Neuronal stem cell (in vitro differentiated cells): ENCODE measurements around the gene HOXA5.

Experiments used
- DNase-seq: peaks from one replicate; pipeline ENCODE4 v3.0.0-alpha.2; 2013; ENCODE audit warnings: low spot score
- H2AFZ ChIP-seq: one replicate; pipeline ENCODE4 v1.6.1; 2013; ENCODE audit warnings: mild to moderate bottlenecking, low read length, inconsistent platforms
- H2AK5ac ChIP-seq: 2 replicates; pipeline ENCODE4 v1.6.1; 2013; ENCODE audit warnings: low read depth, mild to moderate bottlenecking, inconsistent platforms, low read length, moderate library complexity, mixed read lengths
- H2BK120ac ChIP-seq: 2 replicates; pipeline ENCODE4 v1.6.1; 2013; ENCODE audit warnings: low read depth, mild to moderate bottlenecking, inconsistent platforms, low read length, moderate library complexity, mixed read lengths
- H2BK12ac ChIP-seq: one replicate; pipeline ENCODE4 v1.6.1; 2013; ENCODE audit warnings: low read length, inconsistent platforms
- H2BK15ac ChIP-seq: 2 replicates; pipeline ENCODE4 v1.6.1; 2013; ENCODE audit warnings: mild to moderate bottlenecking, low read length, inconsistent platforms, mixed read lengths
- H2BK5ac ChIP-seq: one replicate; pipeline ENCODE4 v1.6.1; 2013; ENCODE audit warnings: inconsistent platforms, mild to moderate bottlenecking, low read length, moderate library complexity
- H3K14ac ChIP-seq: one replicate; pipeline ENCODE4 v1.6.1; 2013; ENCODE audit warnings: low read length, inconsistent platforms
- H3K18ac ChIP-seq: 2 replicates; pipeline ENCODE4 v1.6.1; 2013; ENCODE audit warnings: low read length, inconsistent platforms
- H3K23ac ChIP-seq: 2 replicates; pipeline ENCODE4 v1.6.1; 2013; ENCODE audit warnings: low read depth, mild to moderate bottlenecking, mixed read lengths, low read length, inconsistent platforms; ENCODE audit not compliant: poor library complexity
- H3K27ac ChIP-seq: replicated peaks from 3 replicates; pipeline ENCODE4 v1.5.1; 2013; ENCODE audit warnings: low read length, inconsistent platforms
- H3K27me3 ChIP-seq, 3 experiments: 2 replicates each; pipeline ENCODE4 v1.6.1; 2013; ENCODE audit warnings: low read length in 3 of 3, mild to moderate bottlenecking in 2 of 3, inconsistent platforms in 1 of 3, low read depth in 1 of 3, mixed read lengths in 1 of 3, moderate library complexity in 1 of 3; ENCODE audit not compliant: control insufficient read depth in 3 of 3, insufficient read depth in 3 of 3
- H3K36me3 ChIP-seq, 2 donors: replicated peaks in 1 of 2; 2 replicates each; pipeline ENCODE4 v1.6.1; 2013; ENCODE audit warnings: low read length in 2 of 2; ENCODE audit not compliant: control insufficient read depth in 2 of 2, insufficient read depth in 2 of 2
- H3K4ac ChIP-seq: 2 replicates; pipeline ENCODE4 v1.6.1; 2013; ENCODE audit warnings: inconsistent platforms, mild to moderate bottlenecking, low read length, moderate library complexity
- H3K4me1 ChIP-seq, 2 donors: 1 replicate in 1 of 2; 2 replicates in 1 of 2; pipeline ENCODE4 v1.6.1; 2013; ENCODE audit warnings: low read length in 2 of 2, low read depth in 1 of 2; ENCODE audit not compliant: control insufficient read depth in 2 of 2, insufficient read depth in 1 of 2
- H3K4me2 ChIP-seq: one replicate; pipeline ENCODE4 v1.6.1; 2013; ENCODE audit warnings: mild to moderate bottlenecking, low read length, inconsistent platforms; ENCODE audit not compliant: insufficient read depth, poor library complexity, severe bottlenecking
- H3K4me3 ChIP-seq, 2 donors: 2 replicates each; pipeline ENCODE4 v1.5.1; 2013; ENCODE audit warnings: low read length in 2 of 2, mild to moderate bottlenecking in 2 of 2, inconsistent platforms in 1 of 2, moderate library complexity in 1 of 2
- H3K79me1 ChIP-seq: one replicate; pipeline ENCODE4 v1.6.1; 2013; ENCODE audit warnings: low read depth, mild to moderate bottlenecking, inconsistent platforms, low read length, moderate library complexity
- H3K9ac ChIP-seq: one replicate; pipeline ENCODE4 v1.6.1; 2013; ENCODE audit warnings: mild to moderate bottlenecking, low read depth, low read length, inconsistent platforms; ENCODE audit not compliant: poor library complexity
- H3K9me3 ChIP-seq, 2 donors: replicated peaks in 1 of 2; 2 replicates each; pipeline versions ENCODE3 to v1.6.1; 2013; ENCODE audit warnings: low read length in 2 of 2, mild to moderate bottlenecking in 2 of 2, inconsistent platforms in 1 of 2, low read depth in 1 of 2, mixed read lengths in 1 of 2, moderate library complexity in 1 of 2; ENCODE audit not compliant: control insufficient read depth in 2 of 2, insufficient read depth in 1 of 2
- H4K8ac ChIP-seq: one replicate; pipeline ENCODE4 v1.6.1; 2013; ENCODE audit warnings: low read depth, mild to moderate bottlenecking, inconsistent platforms, low read length, moderate library complexity
- H4K91ac ChIP-seq: one replicate; pipeline ENCODE4 v1.6.1; 2013; ENCODE audit warnings: low read length, low read depth, mild to moderate bottlenecking, inconsistent platforms; ENCODE audit not compliant: poor library complexity
- WGBS, 2 donors: extraction: QIAGEN DNeasy Blood & Tissue Kit; methylation state at CpG; one replicate each; pipeline ENCODE4 v1.1.7; 2013; ENCODE audit warnings: missing lambda C conversion rate in 2 of 2, mixed read lengths in 1 of 2; ENCODE audit not compliant: insufficient read length in 2 of 2, insufficient replicate concordance in 1 of 2; ENCODE audit errors: extremely low coverage in 2 of 2; 5-methylcytosine and 5-hydroxymethylcytosine counted together

HOXA5 gene

GRCh38 chr7:27191161-27191731 is 47.8 kb upstream of the HOXA5 start:
- H4K91ac ChIP-seq, result no peak overlapping the region
- H3K9ac ChIP-seq, result no peak overlapping the region
- H2BK5ac ChIP-seq, result no peak overlapping the region
- no CpG with 5 or more reads among the region's 15 CpGs for WGBS, 2 donors
- no peak overlapping the region for H3K18ac ChIP-seq
- no peak overlapping the region for H3K27ac ChIP-seq
- H2AFZ ChIP-seq, result peak overlapping the region; percentile 83
- H3K23ac ChIP-seq, result no peak overlapping the region
- H4K8ac ChIP-seq, result no peak overlapping the region
- H3K14ac ChIP-seq, result no peak overlapping the region
- H3K4me2 ChIP-seq, result no peak overlapping the region
- H2BK120ac ChIP-seq, result no peak overlapping the region
- peaks cover 2% of the 10 kb centered on the region in 2 donors for H3K9me3 ChIP-seq
- DNase-seq, result no peak
- H3K27me3 ChIP-seq, result peaks cover 64 to 100% (median 90%) of the 10 kb centered on the region in 3 experiments
- H3K79me1 ChIP-seq, result no peaks in the 10 kb centered on the region
- no peak overlapping the region for H3K4me3 ChIP-seq
- H3K4me1 ChIP-seq, result no peaks in the 10 kb centered on the region
- H2BK12ac ChIP-seq, result no peak overlapping the region
- H2AK5ac ChIP-seq, result no peak overlapping the region
- H3K36me3 ChIP-seq, result no peaks in the 10 kb centered on the region
- H2BK15ac ChIP-seq, result no peak overlapping the region
- no peak overlapping the region for H3K4ac ChIP-seq

DNA sequence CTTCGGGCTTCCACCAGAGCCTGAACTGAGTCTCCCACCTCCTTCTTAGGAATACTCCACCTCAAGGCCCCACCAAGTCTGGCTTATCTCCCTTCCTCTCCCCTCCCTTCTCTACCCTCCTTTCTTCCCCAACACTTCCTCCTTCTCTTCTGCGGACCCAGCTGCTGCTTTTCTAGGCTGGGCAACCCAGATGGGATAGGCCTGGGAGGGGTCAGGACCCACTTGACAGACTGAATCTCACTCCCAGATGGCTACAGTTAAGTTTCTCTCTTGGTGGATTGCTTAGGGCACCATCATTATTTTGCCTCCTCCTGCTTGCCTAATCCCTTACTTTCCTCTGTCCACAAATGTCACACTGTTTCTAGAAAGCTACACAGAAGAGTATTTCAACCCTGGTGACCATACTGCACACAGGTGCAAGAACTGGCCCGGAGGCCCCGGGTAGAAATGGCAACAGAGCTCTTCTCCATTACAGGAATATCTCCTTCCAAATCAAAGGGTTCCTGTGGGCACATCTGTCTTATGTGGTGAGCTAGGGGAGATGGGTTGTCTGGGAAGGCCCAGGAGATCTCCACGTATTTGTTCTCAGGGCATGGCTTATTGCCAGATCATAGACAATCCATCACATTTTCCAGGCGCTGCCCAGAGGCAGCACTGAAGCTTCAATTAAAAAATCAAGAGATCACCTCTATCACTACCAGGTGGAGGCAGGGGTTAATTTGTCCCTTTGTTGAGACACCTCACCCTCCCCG is 46.7 kb upstream of the HOXA5 start:
- Histone ChIP-seq H2AK5ac (no peak overlapping the region), H3K18ac (no peak overlapping the region), H3K4me2 (no peak overlapping the region), H3K4me1 (no peaks in the 10 kb centered on the region), H3K23ac (no peak overlapping the region), H3K9ac (no peak overlapping the region), H2BK120ac (no peak overlapping the region), H4K8ac (no peak overlapping the region), H3K27ac (no peak overlapping the region), H2AFZ (no peak overlapping the region), H3K4me3 (no peak overlapping the region), H3K14ac (no peak overlapping the region), H2BK12ac (no peak overlapping the region), H4K91ac (no peak overlapping the region), H2BK5ac (no peak overlapping the region), H3K79me1 (no peaks in the 10 kb centered on the region), H3K27me3 (peaks cover 74 to 100% (median 95%) of the 10 kb centered on the region in 3 experiments), H3K36me3 (no peaks in the 10 kb centered on the region), H3K4ac (no peak overlapping the region), H2BK15ac (no peak overlapping the region), H3K9me3 (peaks cover 2% of the 10 kb centered on the region in 2 donors)
- no CpG with 5 or more reads among the region's 7 CpGs for WGBS, 2 donors
- no peak for DNase-seq

- Histone ChIP-seq H2BK5ac (no peak overlapping the region), H3K4me1 (no peaks in the 10 kb centered on the region), H4K8ac (no peak overlapping the region), H2BK120ac (no peak overlapping the region), H3K27ac (no peak overlapping the region), H2BK12ac (no peak overlapping the region), H3K4me2 (no peak overlapping the region), H2BK15ac (no peak overlapping the region), H3K9ac (no peak overlapping the region), H4K91ac (no peak overlapping the region), H3K4me3 (no peak overlapping the region), H3K14ac (no peak overlapping the region), H3K23ac (no peak overlapping the region), H3K18ac (no peak overlapping the region), H3K4ac (no peak overlapping the region), H3K27me3 (peaks cover 81 to 100% (median 95%) of the 10 kb centered on the region in 3 experiments), H3K36me3 (no peaks in the 10 kb centered on the region), H3K9me3 (peaks cover 2 to 6% of the 10 kb centered on the region in 2 donors), H3K79me1 (no peaks in the 10 kb centered on the region), H2AK5ac (no peak overlapping the region), H2AFZ (peak overlapping the region; percentile 80)
- WGBS, 2 donors, result no CpG with 5 or more reads among the region's 22 CpGs
- DNase-seq, result no peak
Measured at GRCh38 chr7:27189295-27189996, 46.0 kb upstream of the HOXA5 start.
